Measurements from ENCODE around the gene GTF3C5.

Gene GTF3C5

DNA sequence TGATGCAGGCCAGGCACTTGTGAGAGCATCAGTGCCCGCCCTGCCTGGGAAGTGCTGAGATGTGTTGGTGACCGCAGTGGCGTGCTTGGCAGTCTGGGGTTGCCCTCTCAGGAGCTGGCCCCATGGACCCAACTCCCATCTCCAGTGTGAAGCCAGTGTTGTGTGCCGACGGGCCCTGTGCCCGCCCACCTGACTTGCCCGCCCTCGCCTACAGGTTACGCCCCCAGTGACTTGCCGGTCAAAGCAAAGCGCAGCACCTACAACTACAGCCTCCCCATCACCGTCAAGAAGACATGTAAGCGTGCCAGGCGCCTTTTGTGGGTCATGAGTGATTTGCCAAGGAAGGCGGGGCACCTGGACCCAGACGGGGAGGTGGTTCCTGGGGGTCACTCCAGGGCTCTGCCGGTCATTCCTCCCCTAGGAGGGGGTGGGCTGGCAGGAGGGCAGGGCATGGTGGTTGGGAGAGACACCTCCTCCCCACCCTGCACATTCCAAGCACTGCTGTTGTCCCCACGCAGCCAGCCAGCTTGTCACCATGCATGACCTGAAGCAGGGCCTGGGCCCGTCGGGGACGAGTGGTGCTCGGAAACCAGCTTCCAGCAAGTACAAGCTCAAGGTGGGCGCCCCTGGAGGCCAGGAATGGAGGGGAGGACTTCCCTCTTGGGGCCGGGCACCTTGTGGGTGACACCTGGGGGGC, 23.5 kb downstream of the GTF3C5 start:
- no peaks in the 10 kb centered on the region for H4K20me1 ChIP-seq (ENCODE audit: insufficient read depth, low read length, poor library complexity, severe bottlenecking)
- peaks cover 34% of the 10 kb centered on the region for H3K4me1 ChIP-seq (ENCODE audit: insufficient read depth, low read length, poor library complexity, severe bottlenecking)
- H3K9ac ChIP-seq (ENCODE audit: low read depth, low read length, poor library complexity, severe bottlenecking), result no peak overlapping the region
- H2AFZ ChIP-seq (ENCODE audit: low read length), result no peak overlapping the region
- H3K4me3 ChIP-seq (ENCODE audit: low read length, poor library complexity, severe bottlenecking), result no peak overlapping the region
- H3F3A ChIP-seq (ENCODE audit: low read depth), result 0 out of 2 replicates have a peak, but pooled peaks cover 2% of the 10 kb centered on the region
- peaks cover 79% of the 10 kb centered on the region; the same call in 1 of the 2 replicates for H3K36me3 ChIP-seq (ENCODE audit: insufficient read depth, low read length)
- TF ChIP-seq, protein P1, sequence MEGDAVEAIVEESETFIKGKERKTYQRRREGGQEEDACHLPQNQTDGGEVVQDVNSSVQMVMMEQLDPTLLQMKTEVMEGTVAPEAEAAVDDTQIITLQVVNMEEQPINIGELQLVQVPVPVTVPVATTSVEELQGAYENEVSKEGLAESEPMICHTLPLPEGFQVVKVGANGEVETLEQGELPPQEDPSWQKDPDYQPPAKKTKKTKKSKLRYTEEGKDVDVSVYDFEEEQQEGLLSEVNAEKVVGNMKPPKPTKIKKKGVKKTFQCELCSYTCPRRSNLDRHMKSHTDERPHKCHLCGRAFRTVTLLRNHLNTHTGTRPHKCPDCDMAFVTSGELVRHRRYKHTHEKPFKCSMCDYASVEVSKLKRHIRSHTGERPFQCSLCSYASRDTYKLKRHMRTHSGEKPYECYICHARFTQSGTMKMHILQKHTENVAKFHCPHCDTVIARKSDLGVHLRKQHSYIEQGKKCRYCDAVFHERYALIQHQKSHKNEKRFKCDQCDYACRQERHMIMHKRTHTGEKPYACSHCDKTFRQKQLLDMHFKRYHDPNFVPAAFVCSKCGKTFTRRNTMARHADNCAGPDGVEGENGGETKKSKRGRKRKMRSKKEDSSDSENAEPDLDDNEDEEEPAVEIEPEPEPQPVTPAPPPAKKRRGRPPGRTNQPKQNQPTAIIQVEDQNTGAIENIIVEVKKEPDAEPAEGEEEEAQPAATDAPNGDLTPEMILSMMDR (conservative IDR thresholded peaks at IDR 0.05; ENCODE audit: low read length), result no peak
- TF ChIP-seq EZH2phosphoT487 (IDR thresholded peaks at IDR 0.05; ENCODE audit: borderline replicate concordance), result no peak
- H3K27me3 ChIP-seq (ENCODE audit: insufficient read depth, low read length, poor library complexity, severe bottlenecking), result no peaks in the 10 kb centered on the region
- H3K4me2 ChIP-seq (ENCODE audit: low read depth, low read length, poor library complexity, severe bottlenecking), result no peak overlapping the region
- H3K9me2 ChIP-seq (replicated peaks; ENCODE audit: low read depth, low read length), result no peaks in the 10 kb centered on the region
- no peaks in the 10 kb centered on the region; the same call in 1 of the 2 replicates for H3K79me2 ChIP-seq (ENCODE audit: insufficient read depth, low read length)
- no peaks in the 10 kb centered on the region for H3K9me3 ChIP-seq (ENCODE audit: insufficient read depth, low read depth, low read length)

DNA sequence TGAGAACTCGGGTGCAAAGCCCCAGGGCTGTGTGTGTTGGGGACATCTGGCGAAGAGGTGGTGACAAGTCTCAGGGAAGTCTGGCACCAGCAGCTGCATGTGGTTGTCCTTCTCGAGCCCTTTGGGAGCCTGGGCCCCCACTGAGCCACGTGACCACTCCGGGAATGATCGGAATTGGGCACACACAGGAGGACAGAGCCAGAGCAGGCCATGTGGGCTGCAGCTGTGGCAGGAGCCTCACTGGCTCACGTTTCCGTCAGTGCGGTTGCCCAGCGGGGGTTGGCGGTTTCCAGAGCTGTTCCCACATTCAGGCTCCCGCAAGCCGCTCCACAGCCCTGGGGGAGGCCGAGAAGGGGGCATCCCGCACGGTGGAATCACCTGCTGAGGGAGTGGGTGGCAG, 24.2 kb downstream of the GTF3C5 start:
- no peak overlapping the region for H3K4me2 ChIP-seq (ENCODE audit: low read depth, low read length, poor library complexity, severe bottlenecking)
- no peak overlapping the region for H3K9ac ChIP-seq (ENCODE audit: low read depth, low read length, poor library complexity, severe bottlenecking)
- H3K9me3 ChIP-seq (ENCODE audit: insufficient read depth, low read depth, low read length), result no peaks in the 10 kb centered on the region
- TF ChIP-seq EZH2phosphoT487 (IDR thresholded peaks at IDR 0.05; ENCODE audit: borderline replicate concordance), result no peak
- TF ChIP-seq, protein P1 (conservative IDR thresholded peaks at IDR 0.05; ENCODE audit: low read length), result no peak
- H3K4me1 ChIP-seq (ENCODE audit: insufficient read depth, low read length, poor library complexity, severe bottlenecking), result peaks cover 41% of the 10 kb centered on the region
- H3K4me3 ChIP-seq (ENCODE audit: low read length, poor library complexity, severe bottlenecking), result no peak overlapping the region
- no peaks in the 10 kb centered on the region for H3K9me2 ChIP-seq (replicated peaks; ENCODE audit: low read depth, low read length)
- no peak overlapping the region for H2AFZ ChIP-seq (ENCODE audit: low read length)
- H3K79me2 ChIP-seq (ENCODE audit: insufficient read depth, low read length), result no peaks in the 10 kb centered on the region; the same call in 1 of the 2 replicates
- no peaks in the 10 kb centered on the region for H4K20me1 ChIP-seq (ENCODE audit: insufficient read depth, low read length, poor library complexity, severe bottlenecking)
- peaks cover 73% of the 10 kb centered on the region; the same call in 1 of the 2 replicates for H3K36me3 ChIP-seq (ENCODE audit: insufficient read depth, low read length)
- H3K27me3 ChIP-seq (ENCODE audit: insufficient read depth, low read length, poor library complexity, severe bottlenecking), result no peaks in the 10 kb centered on the region
- H3F3A ChIP-seq (ENCODE audit: low read depth), result peaks cover 4% of the 10 kb centered on the region; the same call in 1 of the 2 replicates

DNA sequence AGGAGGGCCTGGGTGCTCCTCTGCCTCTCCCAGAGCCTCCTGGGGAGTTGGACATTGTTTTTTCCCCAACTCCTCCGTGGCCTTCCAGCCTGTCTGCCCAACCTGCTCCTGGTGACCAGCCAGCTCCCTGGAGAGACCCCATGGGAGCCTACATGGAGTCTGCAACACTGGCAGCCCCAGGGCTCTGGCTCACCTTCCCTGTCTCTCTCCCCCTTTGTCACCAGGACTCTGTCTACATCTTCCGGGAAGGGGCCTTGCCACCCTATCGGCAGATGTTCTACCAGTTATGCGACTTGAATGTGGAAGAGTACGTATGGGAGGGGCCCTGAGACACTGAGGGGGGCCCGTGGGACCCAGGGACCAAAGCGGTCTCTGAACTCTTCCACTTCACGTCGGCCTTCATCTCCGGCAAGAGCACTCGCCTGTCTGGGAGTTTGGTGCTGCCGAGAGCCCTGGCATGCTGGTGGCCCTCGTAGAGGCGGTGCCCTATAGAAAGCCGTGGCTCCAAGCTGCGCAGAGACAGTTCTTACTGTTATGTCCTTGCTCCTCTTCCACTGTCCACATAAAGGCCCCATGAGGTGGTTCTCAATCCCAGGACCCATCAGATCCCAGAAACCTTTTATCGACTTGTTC, 25.1 kb downstream of the GTF3C5 start:
- TF ChIP-seq, protein P1 (conservative IDR thresholded peaks at IDR 0.05; ENCODE audit: low read length), result no peak
- no peak for TF ChIP-seq EZH2phosphoT487 (IDR thresholded peaks at IDR 0.05; ENCODE audit: borderline replicate concordance)
- H3K36me3 ChIP-seq (ENCODE audit: insufficient read depth, low read length), result peaks cover 65% of the 10 kb centered on the region; the same call in 1 of the 2 replicates

More for the DNA sequence above, 25.1 kb downstream of the GTF3C5 start:
- Histone ChIP-seq H3K79me2 (ENCODE audit: insufficient read depth, low read length) (no peaks in the 10 kb centered on the region), H4K20me1 (ENCODE audit: insufficient read depth, low read length, poor library complexity, severe bottlenecking) (no peaks in the 10 kb centered on the region), H3K4me3 (ENCODE audit: low read length, poor library complexity, severe bottlenecking) (no peak overlapping the region), H3K4me2 (ENCODE audit: low read depth, low read length, poor library complexity, severe bottlenecking) (no peak overlapping the region), H3K4me1 (ENCODE audit: insufficient read depth, low read length, poor library complexity, severe bottlenecking) (peaks cover 46% of the 10 kb centered on the region), H3K27me3 (ENCODE audit: insufficient read depth, low read length, poor library complexity, severe bottlenecking) (no peaks in the 10 kb centered on the region), H3K9me2 (replicated peaks; ENCODE audit: low read depth, low read length) (no peaks in the 10 kb centered on the region), H2AFZ (ENCODE audit: low read length) (no peak overlapping the region), H3K9ac (ENCODE audit: low read depth, low read length, poor library complexity, severe bottlenecking) (peak overlapping the region; percentile 96), H3K9me3 (ENCODE audit: insufficient read depth, low read depth, low read length) (no peaks in the 10 kb centered on the region), H3F3A (ENCODE audit: low read depth) (peaks cover 8% of the 10 kb centered on the region)

Data from Loucy (cell line).